Activated T-cell treated with anti-CD3 and anti-CD28 coated beads for 48 hours (primary cell): Measurements from ENCODE around the gene MICAL3.
"Not testable (repeated sequence)": the region's sequence is repeated elsewhere in the genome, so short reads cannot be mapped to it uniquely, and the experiment has no call there.

Experiments
- DNase-seq: peaks from one replicate; pipeline ENCODE4 v3.0.0-alpha.2; 2020; ENCODE audit warnings: low read depth

Gene MICAL3

DNA sequence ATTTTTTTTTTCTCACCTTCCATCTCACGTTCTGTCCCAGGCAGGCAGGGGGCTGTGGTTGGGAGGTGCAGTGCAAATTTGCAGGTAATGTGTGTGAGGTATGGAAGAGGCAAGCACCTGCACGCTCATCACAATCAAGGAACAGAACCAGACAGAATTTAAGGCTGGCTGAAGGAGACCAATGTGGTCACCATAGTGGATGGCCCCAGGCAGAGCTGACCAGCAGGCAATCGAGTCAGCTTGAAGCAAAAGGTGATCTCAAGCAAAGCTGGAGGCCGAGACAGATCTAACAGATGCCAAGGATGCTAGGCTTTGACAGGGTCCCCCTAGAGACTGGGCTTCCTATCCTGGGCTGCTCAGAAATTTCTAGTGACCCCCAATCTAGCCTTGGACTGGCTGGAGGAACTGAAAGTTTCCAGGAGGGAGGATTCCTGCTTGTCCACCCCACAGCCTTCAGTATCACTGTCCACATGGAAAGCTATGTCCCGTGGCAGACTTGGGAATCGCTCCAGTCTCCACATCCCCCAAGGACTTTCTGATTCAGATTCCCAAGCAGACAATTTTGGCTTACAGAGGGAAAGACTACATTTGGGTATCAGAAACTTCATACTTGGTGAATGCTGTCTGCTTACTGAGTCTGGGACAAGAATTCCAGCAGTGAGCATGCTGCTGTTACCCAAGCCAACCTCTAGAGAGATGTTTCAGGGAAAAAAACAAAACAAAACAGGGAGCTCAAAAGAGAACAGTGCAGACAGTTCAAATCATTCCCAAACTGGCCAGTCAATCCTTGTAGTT, 9.0 kb upstream of the MICAL3 start:
- DNase-seq, result no peak

- DNase-seq, result no peak
Measured at GRCh38 chr22:18032455-18033101, 8.2 kb upstream of the MICAL3 start.

DNA sequence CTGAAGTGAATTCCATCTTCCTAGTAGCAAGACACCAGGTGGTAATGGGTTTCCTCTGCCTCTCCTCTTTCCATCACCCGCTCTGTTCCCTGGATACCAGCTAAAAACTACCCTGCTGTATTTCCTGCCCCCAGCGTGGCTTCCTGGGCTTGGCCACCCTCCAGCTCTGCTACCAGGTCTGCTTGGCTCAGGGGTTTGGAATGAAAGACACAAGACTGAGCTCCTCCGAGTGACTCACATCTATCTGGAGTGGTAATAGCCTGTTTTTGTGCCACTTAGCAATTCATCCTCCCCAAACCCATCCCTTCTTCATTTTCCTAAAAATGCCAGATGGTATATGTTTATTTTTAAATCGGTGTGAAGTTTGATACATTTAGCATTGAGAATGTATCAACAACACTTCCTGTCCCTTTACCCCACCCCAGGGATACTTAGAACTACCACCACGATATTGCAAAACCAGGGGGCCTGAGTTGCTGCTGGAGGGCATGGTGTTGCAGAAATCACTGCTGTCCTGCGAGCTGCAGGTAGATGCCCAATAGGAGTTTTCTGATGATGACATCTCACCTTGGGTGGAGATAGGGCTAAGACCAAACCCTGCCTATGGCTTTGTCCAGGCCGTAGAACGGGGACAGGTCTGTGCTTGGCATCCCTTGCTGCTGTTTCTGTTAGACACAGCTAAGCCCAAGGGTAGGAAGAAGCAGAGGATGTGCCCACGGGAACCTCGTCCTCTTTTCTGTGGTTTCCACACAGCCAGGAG, 7.5 kb upstream of the MICAL3 start:
- DNase-seq, result no peak

- no peak for DNase-seq
Measured at GRCh38 chr22:18029686-18030267, 5.4 kb upstream of the MICAL3 start.

- no peak for DNase-seq
Measured at GRCh38 chr22:18028817-18029527, 4.6 kb upstream of the MICAL3 start.

DNA sequence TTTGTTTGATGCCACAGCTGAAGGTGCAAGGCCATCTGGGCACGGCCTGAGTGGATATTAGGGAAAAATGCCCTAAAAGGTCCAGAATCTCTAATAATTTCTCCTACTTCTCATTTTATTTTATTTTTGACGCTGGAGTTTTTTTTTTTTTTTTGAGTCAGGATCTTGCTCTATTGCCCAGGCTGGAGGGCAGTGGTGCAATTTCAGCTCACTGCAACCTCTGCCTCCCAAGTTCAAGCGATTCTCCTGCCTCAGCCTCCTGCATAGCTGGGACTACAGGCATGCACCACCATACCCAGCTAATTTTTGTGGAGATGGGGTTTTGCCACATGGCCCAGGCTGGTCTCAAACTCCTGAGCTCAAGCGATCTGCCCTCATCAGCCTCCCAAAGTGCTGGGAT, 1.5 kb upstream of the MICAL3 start:
- not testable (repeated sequence) for DNase-seq

GRCh38 chr22:18024956-18025720, 777 bp upstream of the MICAL3 start:
- no peak for DNase-seq

GRCh38 chr22:18023509-18024275, 669 bp downstream of the MICAL3 start:
- DNase-seq, result peak; percentile 30

DNA sequence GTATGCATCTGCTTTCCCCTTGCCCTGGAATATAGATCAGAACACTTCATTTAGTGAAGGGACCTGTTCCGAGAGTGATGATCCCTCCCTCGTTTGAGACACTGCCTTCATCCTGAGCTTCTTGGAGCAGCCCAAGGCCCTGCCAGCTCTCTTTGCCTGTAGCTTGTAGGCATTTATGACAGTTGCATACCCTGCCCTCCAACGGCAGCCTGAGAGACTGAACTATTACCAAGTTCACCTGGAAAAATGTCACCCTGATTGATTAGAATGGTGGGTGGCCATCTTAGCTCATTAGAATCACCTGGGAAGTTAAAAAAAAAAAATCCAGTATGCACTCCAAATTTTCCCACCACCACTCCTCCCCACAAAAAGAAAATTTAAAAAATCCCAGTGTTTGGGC, 1.5 kb downstream of the MICAL3 start:
- no peak for DNase-seq

- DNase-seq, result no peak
Measured at GRCh38 chr22:18021431-18021830, 2.9 kb downstream of the MICAL3 start.

DNA sequence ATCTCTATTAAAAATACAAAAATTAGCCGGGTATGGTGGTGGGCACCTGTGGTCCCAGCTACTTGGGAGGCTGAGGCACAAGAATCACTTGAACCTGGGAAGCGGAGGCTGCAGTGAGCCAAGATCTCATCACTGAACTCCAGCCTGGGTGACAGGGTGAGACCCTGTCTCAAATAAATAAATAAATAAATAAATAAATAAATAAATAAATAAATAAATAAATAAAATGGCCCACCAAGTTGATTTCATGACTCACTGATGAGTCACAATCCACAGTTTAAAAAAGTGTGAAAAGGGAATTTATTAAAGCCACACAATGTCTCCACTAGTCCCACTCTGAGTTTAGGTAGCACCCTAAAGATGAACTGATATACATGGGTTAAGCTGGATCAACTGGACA, 3.6 kb downstream of the MICAL3 start:
- DNase-seq, result not testable (repeated sequence)

- no peak for DNase-seq
Measured at GRCh38 chr22:18013947-18014346, 10.4 kb downstream of the MICAL3 start.

GRCh38 chr22:18013436-18013835, 10.9 kb downstream of the MICAL3 start:
- DNase-seq, result no peak

GRCh38 chr22:18012531-18012930, 11.8 kb downstream of the MICAL3 start:
- no peak for DNase-seq

GRCh38 chr22:18010266-18010665, 14.1 kb downstream of the MICAL3 start:
- no peak for DNase-seq

DNA sequence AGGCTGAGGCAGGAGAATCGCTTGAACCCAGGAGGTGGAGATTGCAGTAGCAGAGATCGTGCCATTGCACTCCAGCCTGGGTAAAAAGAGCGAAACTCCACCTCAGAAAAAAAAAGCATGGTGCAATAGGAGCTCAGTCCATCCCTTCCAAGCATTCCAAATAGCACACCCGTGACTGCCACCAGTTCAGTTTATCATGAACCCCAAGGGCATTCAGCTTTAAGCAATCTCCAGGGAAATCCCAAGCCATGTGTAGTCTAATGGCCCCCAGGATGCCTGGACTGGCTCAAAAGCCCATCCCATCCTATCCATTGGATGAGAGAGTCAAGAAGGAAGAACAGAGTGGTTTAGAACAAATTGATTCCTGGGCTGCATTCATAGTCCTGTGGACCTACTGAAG, 16.2 kb downstream of the MICAL3 start:
- DNase-seq, result no peak

DNA sequence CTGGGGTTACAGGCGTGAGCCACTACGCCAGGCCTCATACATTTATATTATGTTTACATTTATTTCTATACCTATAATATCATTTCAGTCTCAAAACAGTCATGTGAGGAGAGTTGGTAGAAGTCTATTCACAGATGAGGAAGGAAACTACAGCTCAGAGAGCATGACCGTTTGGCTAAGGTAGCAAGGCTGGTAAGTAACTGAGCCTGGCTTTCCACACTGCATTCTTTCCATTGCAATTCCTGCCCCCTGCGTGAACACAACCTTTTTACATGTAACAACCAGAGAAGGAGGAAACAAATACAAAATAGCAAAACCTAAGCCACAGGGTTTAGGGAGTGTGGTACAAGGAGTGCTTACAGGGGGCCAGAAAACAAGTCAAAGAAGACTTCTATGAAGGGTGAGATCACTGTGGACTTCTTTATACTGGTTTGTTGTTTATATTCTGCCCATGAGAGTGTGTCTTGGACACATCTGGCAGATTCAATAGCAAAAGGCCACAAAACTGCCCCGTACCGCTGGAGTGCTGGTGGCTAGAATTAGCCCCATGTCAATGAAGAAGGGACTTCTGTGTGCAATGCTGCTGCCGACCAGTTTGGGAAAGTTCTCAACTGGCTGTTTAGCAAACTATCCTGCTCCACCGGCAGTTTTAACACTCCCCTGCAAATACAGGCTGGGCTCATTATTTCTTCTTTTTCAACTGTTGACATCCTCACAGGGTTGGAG, 19.0 kb downstream of the MICAL3 start:
- DNase-seq, result no peak

DNA sequence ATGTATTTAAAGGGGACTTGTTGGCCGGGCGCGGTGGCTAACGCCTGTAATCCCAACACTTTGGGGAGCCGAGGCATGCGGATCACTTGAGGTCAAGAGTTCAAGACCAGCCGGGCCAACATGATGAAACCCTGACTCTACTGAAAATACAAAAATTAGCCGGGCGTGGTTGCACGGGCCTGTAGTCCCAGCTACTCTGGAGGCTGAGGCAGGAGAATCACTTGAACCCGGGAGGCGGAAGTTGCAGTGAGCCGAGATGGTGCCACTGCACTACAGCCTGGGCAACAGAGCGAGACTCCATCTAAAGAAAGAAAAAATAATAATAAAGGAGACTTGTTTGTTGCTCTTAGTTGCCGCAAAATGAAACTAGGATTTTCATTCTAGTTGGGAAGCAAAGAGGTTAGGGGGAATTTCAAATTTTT, 22.5 kb downstream of the MICAL3 start:
- not testable (repeated sequence) for DNase-seq

DNA sequence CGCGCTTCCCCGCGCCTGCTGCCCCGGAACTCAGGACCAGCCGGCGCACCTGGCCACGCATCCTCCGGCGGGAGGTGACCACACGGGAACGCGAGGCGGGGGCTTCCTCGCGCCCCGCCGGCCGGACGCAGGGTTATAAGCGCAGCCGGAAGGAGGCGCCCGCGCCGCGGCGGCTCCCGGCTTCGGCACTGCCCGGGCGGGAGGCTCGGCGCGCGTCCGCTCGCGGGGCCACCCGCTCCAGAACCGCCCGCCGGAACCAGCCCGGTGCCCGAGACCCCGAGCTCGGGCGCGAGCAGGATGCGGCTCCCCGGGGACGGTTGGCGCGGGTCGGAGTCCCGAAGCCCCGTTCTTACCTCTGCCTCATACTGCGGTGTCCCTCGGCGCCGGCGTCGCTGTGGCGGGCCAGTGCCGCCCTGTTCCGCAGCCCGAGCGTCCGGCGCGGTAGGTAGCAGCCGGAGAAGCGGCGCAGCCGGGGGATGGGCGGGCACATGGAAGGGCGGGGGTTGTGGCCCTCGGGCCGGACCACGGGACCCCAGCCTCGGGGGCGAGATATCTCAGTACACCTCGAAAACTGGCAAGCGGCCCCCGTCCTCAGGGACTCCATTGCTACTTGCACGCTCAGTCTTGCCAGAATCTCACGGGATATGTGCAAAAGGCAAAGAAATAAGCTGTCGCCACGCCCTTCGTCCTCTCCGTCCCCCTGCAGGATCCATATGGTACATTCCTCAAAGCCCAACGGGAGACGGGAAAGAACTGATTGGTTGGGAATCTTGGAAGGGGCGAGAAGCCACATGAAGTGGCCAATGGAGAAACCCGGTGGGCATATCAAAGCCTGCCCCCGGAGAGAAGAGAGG, 23.1 kb downstream of the MICAL3 start:
- peak; percentile 71 for DNase-seq
